Liver (tissue), 3 donors: Measurements from ENCODE around the gene ASAH2B.

Source experiments
- GABPA ChIP-seq, 2 donors: IDR thresholded peaks in 1 of 2; conservative IDR thresholded peaks in 1 of 2; 2 replicates each; pipeline ENCODE4 v1.6.1; 2016; ENCODE audit warnings: antibody characterized with exemption in 2 of 2, mild to moderate bottlenecking in 1 of 2, moderate library complexity in 1 of 2
- NR2F2 ChIP-seq: IDR thresholded peaks from 2 replicates; pipeline ENCODE4 v1.6.1; 2016; ENCODE audit warnings: antibody characterized with exemption
- SP1 ChIP-seq: IDR thresholded peaks from 2 replicates; pipeline ENCODE4 v1.6.1; 2018; ENCODE audit warnings: antibody characterized with exemption, mild to moderate bottlenecking
- TAF1 ChIP-seq: conservative IDR thresholded peaks from 2 replicates; pipeline ENCODE4 v1.6.1; 2016; ENCODE audit warnings: antibody characterized with exemption, mild to moderate bottlenecking
- YY1 ChIP-seq: IDR thresholded peaks from 2 replicates; pipeline ENCODE4 v1.6.1; 2016; ENCODE audit warnings: antibody characterized with exemption, mild to moderate bottlenecking
- TF ChIP-seq, protein P1 (sequence below): IDR thresholded peaks from 2 replicates; pipeline ENCODE4 v1.6.1; 2016; ENCODE audit warnings: antibody characterized with exemption
- TF ChIP-seq, protein P2 (sequence below): fragments of 150-350 bp; IDR thresholded peaks from 2 replicates; pipeline ENCODE4 v1.5.1; 2017; ENCODE audit warnings: improper control_type of control experiment, low read depth, low read length; ENCODE audit not compliant: missing input control
- donor health status: healthy.
- donor health status: healthy.

DNA sequence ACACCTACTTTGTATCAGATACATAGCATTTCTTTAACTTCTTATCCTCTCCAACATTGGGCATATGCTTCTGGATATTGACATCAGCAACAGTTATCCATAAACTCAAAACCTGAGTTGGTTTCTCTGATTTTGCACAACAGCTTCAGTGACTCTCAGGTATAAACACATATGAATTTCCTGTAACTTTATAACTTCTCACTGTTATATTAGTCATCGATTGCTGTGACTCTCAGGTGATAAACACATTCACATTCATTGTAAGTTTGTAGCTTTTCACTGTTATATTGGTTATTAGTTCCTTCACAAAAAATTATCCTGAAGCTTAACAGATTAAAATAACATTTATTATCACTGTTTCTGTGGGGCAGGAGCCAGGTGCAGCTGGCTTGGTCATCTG is 57.0 kb downstream of the ASAH2B start:
- TF ChIP-seq, protein P1, sequence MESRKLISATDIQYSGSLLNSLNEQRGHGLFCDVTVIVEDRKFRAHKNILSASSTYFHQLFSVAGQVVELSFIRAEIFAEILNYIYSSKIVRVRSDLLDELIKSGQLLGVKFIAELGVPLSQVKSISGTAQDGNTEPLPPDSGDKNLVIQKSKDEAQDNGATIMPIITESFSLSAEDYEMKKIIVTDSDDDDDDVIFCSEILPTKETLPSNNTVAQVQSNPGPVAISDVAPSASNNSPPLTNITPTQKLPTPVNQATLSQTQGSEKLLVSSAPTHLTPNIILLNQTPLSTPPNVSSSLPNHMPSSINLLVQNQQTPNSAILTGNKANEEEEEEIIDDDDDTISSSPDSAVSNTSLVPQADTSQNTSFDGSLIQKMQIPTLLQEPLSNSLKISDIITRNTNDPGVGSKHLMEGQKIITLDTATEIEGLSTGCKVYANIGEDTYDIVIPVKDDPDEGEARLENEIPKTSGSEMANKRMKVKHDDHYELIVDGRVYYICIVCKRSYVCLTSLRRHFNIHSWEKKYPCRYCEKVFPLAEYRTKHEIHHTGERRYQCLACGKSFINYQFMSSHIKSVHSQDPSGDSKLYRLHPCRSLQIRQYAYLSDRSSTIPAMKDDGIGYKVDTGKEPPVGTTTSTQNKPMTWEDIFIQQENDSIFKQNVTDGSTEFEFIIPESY, result no peak
- TF ChIP-seq, protein P2, sequence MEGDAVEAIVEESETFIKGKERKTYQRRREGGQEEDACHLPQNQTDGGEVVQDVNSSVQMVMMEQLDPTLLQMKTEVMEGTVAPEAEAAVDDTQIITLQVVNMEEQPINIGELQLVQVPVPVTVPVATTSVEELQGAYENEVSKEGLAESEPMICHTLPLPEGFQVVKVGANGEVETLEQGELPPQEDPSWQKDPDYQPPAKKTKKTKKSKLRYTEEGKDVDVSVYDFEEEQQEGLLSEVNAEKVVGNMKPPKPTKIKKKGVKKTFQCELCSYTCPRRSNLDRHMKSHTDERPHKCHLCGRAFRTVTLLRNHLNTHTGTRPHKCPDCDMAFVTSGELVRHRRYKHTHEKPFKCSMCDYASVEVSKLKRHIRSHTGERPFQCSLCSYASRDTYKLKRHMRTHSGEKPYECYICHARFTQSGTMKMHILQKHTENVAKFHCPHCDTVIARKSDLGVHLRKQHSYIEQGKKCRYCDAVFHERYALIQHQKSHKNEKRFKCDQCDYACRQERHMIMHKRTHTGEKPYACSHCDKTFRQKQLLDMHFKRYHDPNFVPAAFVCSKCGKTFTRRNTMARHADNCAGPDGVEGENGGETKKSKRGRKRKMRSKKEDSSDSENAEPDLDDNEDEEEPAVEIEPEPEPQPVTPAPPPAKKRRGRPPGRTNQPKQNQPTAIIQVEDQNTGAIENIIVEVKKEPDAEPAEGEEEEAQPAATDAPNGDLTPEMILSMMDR, result no peak
- TF ChIP-seq GABPA (IDR thresholded peaks at IDR 0.05 in 1 of 2, conservative IDR thresholded peaks at IDR 0.05 in 1 of 2) (no peak), SP1 (no peak), YY1 (no peak), TAF1 (no peak), NR2F2 (no peak)
